GM13977 (cell line): ENCODE results near the gene SCFD2.
A peak's percentile ranks its signal among the peaks of the same experiment; 100 is the strongest.

ENCODE experiments used
- DNase-seq: peaks from one replicate; pipeline ENCODE4 v3.0.0; 2012; ENCODE audit warnings: low spot score
- in situ Hi-C: fragments of 300-500 bp; cut with MboI; formaldehyde crosslinking; loops from one replicate; pipeline ENCODE4 v1.12.0; 2022; ENCODE audit warnings: low sequenced_read_pairs, low pct_unique_long_range_greater_than_20kb, mixed read lengths, inconsistent platforms; ENCODE audit not compliant: unreplicated experiment
- TF ChIP-seq, protein P1 (sequence below): IDR thresholded peaks from 2 replicates; pipeline ENCODE4 v1.5.1; 2012; ENCODE audit warnings: mild to moderate bottlenecking, control low read depth; ENCODE audit not compliant: insufficient read depth; ENCODE audit errors: extremely low read depth, missing control alignments

The SCFD2 gene

DNA sequence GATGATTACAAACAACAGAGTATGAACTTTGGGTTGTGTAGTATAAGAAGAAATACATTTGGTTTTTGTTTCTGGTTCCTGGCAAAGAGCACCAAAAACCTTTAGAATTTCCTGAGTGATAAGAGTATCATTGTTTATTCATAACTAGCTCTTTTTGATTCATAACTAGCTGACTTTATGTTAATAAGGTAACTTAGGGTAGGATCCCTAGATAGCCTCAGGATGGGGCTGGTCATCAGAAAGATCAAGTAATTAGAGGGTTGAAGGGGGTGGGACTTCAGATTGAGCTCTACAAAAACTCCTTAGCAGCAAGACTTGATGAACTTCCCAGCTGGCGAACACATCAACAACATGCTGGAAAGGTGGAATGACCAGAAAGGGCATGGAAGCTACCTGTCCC is 166.5 kb downstream of the SCFD2 start:
- no peak for DNase-seq
- TF ChIP-seq, protein P1, sequence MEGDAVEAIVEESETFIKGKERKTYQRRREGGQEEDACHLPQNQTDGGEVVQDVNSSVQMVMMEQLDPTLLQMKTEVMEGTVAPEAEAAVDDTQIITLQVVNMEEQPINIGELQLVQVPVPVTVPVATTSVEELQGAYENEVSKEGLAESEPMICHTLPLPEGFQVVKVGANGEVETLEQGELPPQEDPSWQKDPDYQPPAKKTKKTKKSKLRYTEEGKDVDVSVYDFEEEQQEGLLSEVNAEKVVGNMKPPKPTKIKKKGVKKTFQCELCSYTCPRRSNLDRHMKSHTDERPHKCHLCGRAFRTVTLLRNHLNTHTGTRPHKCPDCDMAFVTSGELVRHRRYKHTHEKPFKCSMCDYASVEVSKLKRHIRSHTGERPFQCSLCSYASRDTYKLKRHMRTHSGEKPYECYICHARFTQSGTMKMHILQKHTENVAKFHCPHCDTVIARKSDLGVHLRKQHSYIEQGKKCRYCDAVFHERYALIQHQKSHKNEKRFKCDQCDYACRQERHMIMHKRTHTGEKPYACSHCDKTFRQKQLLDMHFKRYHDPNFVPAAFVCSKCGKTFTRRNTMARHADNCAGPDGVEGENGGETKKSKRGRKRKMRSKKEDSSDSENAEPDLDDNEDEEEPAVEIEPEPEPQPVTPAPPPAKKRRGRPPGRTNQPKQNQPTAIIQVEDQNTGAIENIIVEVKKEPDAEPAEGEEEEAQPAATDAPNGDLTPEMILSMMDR = no peak
- in situ Hi-C loops = loop anchor here (25.0 kb wide), 2 partner anchors 613 to 1013 kb away; no protein-coding TSS in a partner anchor

- TF ChIP-seq, protein P1 = no peak
- no peak for DNase-seq
- in situ Hi-C loops = loop anchor here (25.0 kb wide), 2 partner anchors 615 to 1015 kb away; no protein-coding TSS in a partner anchor
Observed at GRCh38 chr4:53197772-53198142, 168.1 kb downstream of the SCFD2 start.

DNA sequence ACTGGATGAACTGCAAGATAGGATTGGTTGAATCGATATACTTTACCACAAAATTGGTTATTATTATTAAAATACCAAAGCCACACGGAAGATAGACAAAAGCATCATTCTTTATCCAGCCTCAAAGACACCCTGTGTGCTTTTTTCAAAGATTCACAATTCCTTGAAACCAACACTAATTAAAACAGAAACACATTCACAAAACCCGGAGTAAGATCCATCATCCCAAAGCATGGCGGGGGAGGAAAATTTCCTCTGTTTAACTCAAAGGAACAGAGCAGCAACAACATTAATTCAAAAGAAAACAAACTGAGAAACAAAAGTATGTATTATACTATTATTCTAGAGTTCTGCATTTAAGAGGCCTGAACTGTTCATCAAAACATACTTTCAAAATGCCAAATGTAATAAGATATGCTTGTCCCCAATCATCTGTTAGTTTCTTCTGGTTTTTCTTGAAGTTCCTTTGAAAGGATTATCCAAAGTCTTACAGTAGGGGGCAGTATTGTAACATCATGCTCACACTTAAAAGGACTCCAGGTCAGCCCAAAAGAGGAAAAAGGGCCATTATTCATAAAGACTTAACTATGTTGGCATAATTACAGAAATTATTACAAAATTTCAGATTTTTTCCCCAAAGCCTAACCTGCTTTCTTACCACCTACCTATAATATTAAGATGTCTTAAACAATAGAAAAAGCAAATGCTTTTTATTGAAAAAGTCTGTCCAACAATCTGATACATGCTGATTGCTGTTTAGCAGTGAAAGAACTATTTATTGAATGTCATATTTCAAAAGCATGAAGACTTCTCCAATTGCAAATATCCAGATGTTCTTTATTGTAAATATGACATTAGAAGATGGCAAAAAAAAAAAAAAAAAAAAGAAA is 168.7 kb downstream of the SCFD2 start:
- in situ Hi-C loops = loop anchor here (25.0 kb wide), 2 partner anchors 615 to 1015 kb away; no protein-coding TSS in a partner anchor
- peak; percentile 31 for DNase-seq

DNA sequence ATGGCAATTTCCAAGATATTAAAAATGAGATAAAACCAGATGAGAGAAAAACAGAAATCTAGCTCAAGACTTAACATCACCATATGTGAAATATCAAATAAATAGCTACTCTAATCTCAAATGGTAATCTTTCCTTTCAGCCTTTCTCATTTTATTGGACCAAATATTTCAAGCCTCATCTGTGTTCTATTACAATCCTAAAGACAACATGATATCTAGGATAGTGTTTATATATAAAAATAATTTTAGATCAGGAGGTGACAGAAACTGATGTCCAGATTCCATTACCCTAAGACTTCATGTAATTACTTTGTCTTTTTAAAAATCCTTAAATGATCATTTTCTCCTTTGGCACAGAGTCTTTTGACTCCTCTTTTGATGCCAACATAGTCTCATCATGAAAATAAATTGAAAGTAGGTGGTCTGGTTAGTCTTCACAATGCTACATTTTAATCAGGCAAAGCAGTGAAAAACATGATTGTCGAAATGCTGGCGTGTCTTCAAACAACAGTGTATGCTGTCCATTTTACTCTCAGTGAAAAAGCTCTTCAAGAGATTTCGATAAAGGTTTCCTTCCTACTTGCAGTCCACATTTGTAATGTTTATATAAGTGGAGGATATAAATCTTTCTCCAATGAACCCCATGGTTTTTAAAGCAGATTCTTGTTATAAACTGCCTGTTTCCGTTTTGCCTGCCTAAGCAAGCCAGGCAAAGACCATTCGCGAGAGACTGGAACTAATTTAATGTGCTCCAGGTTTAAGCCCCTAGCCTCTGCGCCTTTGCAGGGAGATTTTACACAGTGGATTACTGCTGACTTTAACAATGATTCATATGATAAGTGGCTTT is 169.8 kb downstream of the SCFD2 start:
- in situ Hi-C loops = loop anchor here (25.0 kb wide), 2 partner anchors 616 to 1016 kb away; no protein-coding TSS in a partner anchor
- TF ChIP-seq, protein P1 = no peak
- DNase-seq = no peak

More for the DNA sequence above, 168.7 kb downstream of the SCFD2 start:
- TF ChIP-seq, protein P1 = peak; percentile 55

- in situ Hi-C loops = loop anchor here (25.0 kb wide), 2 partner anchors 618 to 1018 kb away; no protein-coding TSS in a partner anchor
- TF ChIP-seq, protein P1 = no peak
- no peak for DNase-seq
Observed at GRCh38 chr4:53194727-53195126, 171.1 kb downstream of the SCFD2 start.

DNA sequence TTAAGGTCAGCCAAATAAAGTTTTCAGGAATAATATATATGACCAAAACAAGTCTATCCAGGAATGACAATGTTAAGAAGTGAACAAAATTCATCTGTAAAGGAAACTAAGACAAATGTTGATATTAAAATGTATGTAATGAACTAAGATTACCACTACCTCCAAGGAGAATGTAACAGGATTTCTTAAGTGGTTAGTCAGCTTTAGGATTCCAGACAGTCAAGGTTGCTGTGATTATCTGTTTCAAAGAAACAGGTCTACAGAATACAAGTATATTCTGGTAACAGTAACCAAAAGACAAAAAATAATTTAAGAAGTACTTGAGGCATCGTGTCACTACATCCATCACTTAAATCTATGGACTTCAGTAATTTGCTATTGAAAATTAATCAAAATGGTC is 172.8 kb downstream of the SCFD2 start:
- DNase-seq = no peak

More for the DNA sequence above, 172.8 kb downstream of the SCFD2 start:
- TF ChIP-seq, protein P1 = no peak
- in situ Hi-C loops = loop anchor here (25.0 kb wide), 2 partner anchors 619 to 1019 kb away; no protein-coding TSS in a partner anchor
